ENCODE results near the gene MAP3K6. TPM values are rescaled to one million over a fixed set of nuclear protein-coding genes. Genes with fewer than 3 reads are reported as not detected.

MAP3K6 gene
- total and polyA plus RNA-seq, 2 of the 13 experiments (the other 11 are each of a cell fraction or from before 2014, with no cell fraction given): 2.7 to 3.2 TPM

- no peak for TF ChIP-seq SP5 (CRISPR knock-in tag; IDR thresholded peaks at IDR 0.05; ENCODE audit: borderline replicate concordance, low read depth)
- TF ChIP-seq POLR2AphosphoS2 (IDR thresholded peaks at IDR 0.05; ENCODE audit: low read depth, low read length): no peak
- no peak for TF ChIP-seq FOXA1 (IDR thresholded peaks at IDR 0.05)
- 0 out of 2 replicates have a peak, but pooled peaks have one; percentile 25 for TF ChIP-seq FOXA1 (CRISPR knock-in tag; IDR thresholded peaks at IDR 0.05)
- 0 out of 2 replicates have a peak, but pooled peaks have one; percentile 26 for TF ChIP-seq FOXJ3 (CRISPR knock-in tag; IDR thresholded peaks at IDR 0.05; ENCODE audit: borderline replicate concordance)
- no peak for TF ChIP-seq ZNF674 (CRISPR knock-in tag; IDR thresholded peaks at IDR 0.05; ENCODE audit: low read depth)
- TF ChIP-seq ZFP36L1 (CRISPR knock-in tag; IDR thresholded peaks at IDR 0.05): no peak
- TF ChIP-seq CSRNP1 (CRISPR knock-in tag; IDR thresholded peaks at IDR 0.05): no peak
- peak; percentile 53; the same call in 1 of the 2 replicates for TF ChIP-seq HNF1B (CRISPR knock-in tag; IDR thresholded peaks at IDR 0.05)
- TF ChIP-seq ATF5 (CRISPR knock-in tag; IDR thresholded peaks at IDR 0.05; ENCODE audit: low read depth): no peak
- no peak for TF ChIP-seq KMT2B (CRISPR knock-in tag; IDR thresholded peaks at IDR 0.05)
- no peak for TF ChIP-seq NFYB (CRISPR knock-in tag; IDR thresholded peaks at IDR 0.05)
- no peak for TF ChIP-seq ATF7 (IDR thresholded peaks at IDR 0.05)
- no peak for TF ChIP-seq ATF7 (CRISPR knock-in tag; IDR thresholded peaks at IDR 0.05)
- TF ChIP-seq NFKB2 (CRISPR knock-in tag; IDR thresholded peaks at IDR 0.05; ENCODE audit: borderline replicate concordance): no peak; the same call in 1 of the 2 replicates
- TF ChIP-seq PHF21A (CRISPR knock-in tag; IDR thresholded peaks at IDR 0.05): no peak
- TF ChIP-seq E2F2 (CRISPR knock-in tag; IDR thresholded peaks at IDR 0.05; ENCODE audit: borderline replicate concordance): no peak
- no peak for TF ChIP-seq ZNF3 (CRISPR knock-in tag; IDR thresholded peaks at IDR 0.05)
- no peak for TF ChIP-seq ZNF276 (CRISPR knock-in tag; IDR thresholded peaks at IDR 0.05; ENCODE audit: low read depth)
- TF ChIP-seq HDAC1 (CRISPR knock-in tag; IDR thresholded peaks at IDR 0.05): no peak; the same call in 1 of the 2 replicates
- TF ChIP-seq GMEB1 (CRISPR knock-in tag; IDR thresholded peaks at IDR 0.05; ENCODE audit: borderline replicate concordance): no peak
These were observed 25.1 kb downstream of the MAP3K6 start, which contains the start of gene SYTL1 (continued) for GRCh38 chr1:27341525-27342252.
